Parathyroid adenoma (tissue), 2 donors: Measurements from ENCODE around the gene PLCD3.

Experiments used
- H2AFZ ChIP-seq: fragments of 300-600 bp; sonication (generic); one replicate; pipeline ENCODE4 v1.7.0; 2017; ENCODE audit warnings: antibody characterized with exemption, mild to moderate bottlenecking
- H3K27ac ChIP-seq: fragments of 300-600 bp; sonication (generic); one replicate; pipeline ENCODE4 v1.7.0; 2017
- H3K27me3 ChIP-seq: fragments of 300-600 bp; sonication (generic); one replicate; pipeline ENCODE4 v1.7.0; 2017; ENCODE audit warnings: low read length; ENCODE audit not compliant: control insufficient read depth, insufficient read depth
- H3K36me3 ChIP-seq: fragments of 300-600 bp; sonication (generic); one replicate; pipeline ENCODE4 v1.7.0; 2017; ENCODE audit warnings: low read length; ENCODE audit not compliant: control insufficient read depth, insufficient read depth
- H3K4me1 ChIP-seq: fragments of 300-600 bp; sonication (generic); one replicate; pipeline ENCODE4 v1.7.0; 2017; ENCODE audit warnings: control low read depth
- H3K4me2 ChIP-seq: fragments of 300-600 bp; sonication (generic); one replicate; pipeline ENCODE4 v1.7.0; 2017; ENCODE audit warnings: low read length
- H3K4me3 ChIP-seq: fragments of 300-600 bp; sonication (generic); one replicate; pipeline ENCODE4 v1.7.0; 2017; ENCODE audit warnings: low read depth, low read length
- H3K79me2 ChIP-seq: fragments of 300-600 bp; sonication (generic); one replicate; pipeline ENCODE4 v1.7.0; 2017; ENCODE audit warnings: control low read depth
- H3K9ac ChIP-seq: fragments of 300-600 bp; sonication (generic); one replicate; pipeline ENCODE4 v1.7.0; 2017; ENCODE audit warnings: mild to moderate bottlenecking
- H3K9me3 ChIP-seq: fragments of 300-600 bp; sonication (generic); one replicate; pipeline ENCODE4 v1.7.0; 2017; ENCODE audit warnings: low read length; ENCODE audit not compliant: control insufficient read depth
- TF ChIP-seq, protein P1 (sequence below): fragments of 300-600 bp; sonication (generic); IDR thresholded peaks from one replicate; pipeline ENCODE4 v1.7.0; 2017; ENCODE audit warnings: antibody characterized with exemption, mild to moderate bottlenecking
- donor health status: primary hyperparathyroidism.

PLCD3 gene

GRCh38 chr17:45104497-45104896 is 27.8 kb downstream of the PLCD3 start:
- H3K9me3 ChIP-seq, result no peaks in the 10 kb centered on the region
- H3K27me3 ChIP-seq, result no peaks in the 10 kb centered on the region
- H3K27ac ChIP-seq, result no peak overlapping the region
- H3K79me2 ChIP-seq, result no peaks in the 10 kb centered on the region
- no peak overlapping the region for H3K4me2 ChIP-seq
- H3K4me1 ChIP-seq, result no peaks in the 10 kb centered on the region
- no peak overlapping the region for H3K4me3 ChIP-seq
- H3K9ac ChIP-seq, result no peak overlapping the region
- H3K36me3 ChIP-seq, result no peaks in the 10 kb centered on the region
- TF ChIP-seq, protein P1, sequence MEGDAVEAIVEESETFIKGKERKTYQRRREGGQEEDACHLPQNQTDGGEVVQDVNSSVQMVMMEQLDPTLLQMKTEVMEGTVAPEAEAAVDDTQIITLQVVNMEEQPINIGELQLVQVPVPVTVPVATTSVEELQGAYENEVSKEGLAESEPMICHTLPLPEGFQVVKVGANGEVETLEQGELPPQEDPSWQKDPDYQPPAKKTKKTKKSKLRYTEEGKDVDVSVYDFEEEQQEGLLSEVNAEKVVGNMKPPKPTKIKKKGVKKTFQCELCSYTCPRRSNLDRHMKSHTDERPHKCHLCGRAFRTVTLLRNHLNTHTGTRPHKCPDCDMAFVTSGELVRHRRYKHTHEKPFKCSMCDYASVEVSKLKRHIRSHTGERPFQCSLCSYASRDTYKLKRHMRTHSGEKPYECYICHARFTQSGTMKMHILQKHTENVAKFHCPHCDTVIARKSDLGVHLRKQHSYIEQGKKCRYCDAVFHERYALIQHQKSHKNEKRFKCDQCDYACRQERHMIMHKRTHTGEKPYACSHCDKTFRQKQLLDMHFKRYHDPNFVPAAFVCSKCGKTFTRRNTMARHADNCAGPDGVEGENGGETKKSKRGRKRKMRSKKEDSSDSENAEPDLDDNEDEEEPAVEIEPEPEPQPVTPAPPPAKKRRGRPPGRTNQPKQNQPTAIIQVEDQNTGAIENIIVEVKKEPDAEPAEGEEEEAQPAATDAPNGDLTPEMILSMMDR, result no peak
- H2AFZ ChIP-seq, result no peak overlapping the region

GRCh38 chr17:45104029-45104428 is 28.3 kb downstream of the PLCD3 start:
- Histone ChIP-seq H3K9ac (no peak overlapping the region), H3K27me3 (no peaks in the 10 kb centered on the region), H3K4me1 (no peaks in the 10 kb centered on the region), H3K4me3 (no peak overlapping the region), H3K4me2 (no peak overlapping the region), H3K36me3 (no peaks in the 10 kb centered on the region), H3K9me3 (no peaks in the 10 kb centered on the region), H3K27ac (no peak overlapping the region), H3K79me2 (no peaks in the 10 kb centered on the region), H2AFZ (no peak overlapping the region)
- TF ChIP-seq, protein P1, result no peak

- Histone ChIP-seq H3K27me3 (no peaks in the 10 kb centered on the region), H3K27ac (no peak overlapping the region), H3K4me2 (no peak overlapping the region), H3K36me3 (no peaks in the 10 kb centered on the region), H3K79me2 (no peaks in the 10 kb centered on the region), H3K9ac (no peak overlapping the region), H3K4me3 (no peak overlapping the region), H3K9me3 (no peaks in the 10 kb centered on the region), H3K4me1 (no peaks in the 10 kb centered on the region), H2AFZ (no peak overlapping the region)
- TF ChIP-seq, protein P1, result no peak
Measured at GRCh38 chr17:45103269-45103795, 29.0 kb downstream of the PLCD3 start.

- H3K4me1 ChIP-seq, result no peaks in the 10 kb centered on the region
- TF ChIP-seq, protein P1, result no peak
- H3K36me3 ChIP-seq, result no peaks in the 10 kb centered on the region
- H3K9me3 ChIP-seq, result no peaks in the 10 kb centered on the region
- no peak overlapping the region for H3K4me2 ChIP-seq
- H2AFZ ChIP-seq, result no peak overlapping the region
- no peak overlapping the region for H3K9ac ChIP-seq
- no peak overlapping the region for H3K27ac ChIP-seq
- no peak overlapping the region for H3K4me3 ChIP-seq
- H3K79me2 ChIP-seq, result no peaks in the 10 kb centered on the region
- no peaks in the 10 kb centered on the region for H3K27me3 ChIP-seq
Measured at GRCh38 chr17:45102856-45103255, 29.5 kb downstream of the PLCD3 start.
